Kidney (tissue), 14 donors: ENCODE results near the gene SLC35F6. TPM values are rescaled to one million over a fixed set of nuclear protein-coding genes. Genes with fewer than 3 reads are reported as not detected.

Experiments
- DNase-seq, 5 donors: peaks; one replicate each; pipeline ENCODE4 v3.0.0-alpha.2; 2013 to 2020
- FAIRE-seq: peaks from 2 replicates; lab custom pipeline; 2012; peaks lifted over from hg19 to GRCh38; lab: Jason Lieb, UNC
- H3K27ac ChIP-seq, 2 donors: one replicate each; pipeline ENCODE4 v1.7.0; 2013; ENCODE audit warnings: low read depth in 2 of 2, low read length in 2 of 2, inconsistent platforms in 1 of 2
- H3K27me3 ChIP-seq: one replicate; pipeline ENCODE4 v1.7.1; 2013; ENCODE audit warnings: low read length, inconsistent platforms; ENCODE audit not compliant: control insufficient read depth, insufficient read depth
- H3K36me3 ChIP-seq, 3 donors: one replicate each; pipeline versions ENCODE4 v1.7.0 to v1.7.1; 2013; ENCODE audit warnings: low read length in 3 of 3, control low read depth in 1 of 3, inconsistent platforms in 1 of 3; ENCODE audit not compliant: insufficient read depth in 3 of 3, control insufficient read depth in 2 of 3
- H3K4me1 ChIP-seq, 3 donors: one replicate each; pipeline versions ENCODE4 v1.7.0 to v1.7.1; 2013; ENCODE audit warnings: low read length in 3 of 3, inconsistent platforms in 1 of 3, low read depth in 1 of 3; ENCODE audit not compliant: control insufficient read depth in 2 of 3, insufficient read depth in 2 of 3
- H3K4me3 ChIP-seq, 3 donors: one replicate each; pipeline versions ENCODE4 v1.7.0 to v1.8.1; 2013; ENCODE audit warnings: low read length in 3 of 3, control low read depth in 1 of 3, inconsistent platforms in 1 of 3
- H3K9ac ChIP-seq, 3 donors: one replicate each; pipeline versions ENCODE4 v1.7.0 to v1.7.1; 2013; ENCODE audit warnings: low read length in 3 of 3, control low read depth in 1 of 3, inconsistent platforms in 1 of 3
- H3K9me3 ChIP-seq, 3 donors: one replicate each; pipeline versions ENCODE4 v1.7.0 to v1.7.1; 2013; ENCODE audit warnings: low read length in 3 of 3, control low read depth in 1 of 3, inconsistent platforms in 1 of 3; ENCODE audit not compliant: control insufficient read depth in 2 of 3, insufficient read depth in 1 of 3
- intact Hi-C: fragments of 100-400 bp; cut with DNase I; formaldehyde crosslinking; loops from one replicate; pipeline ENCODE4 v1.11.1; 2022
- polyA plus RNA-seq: library from polyadenylated mRNA; stranded (reverse); fragments of 350-450 nt; fragmentation: Illumina TruSeq; extraction: RNeasy Lipid Tissue Mini Kit (QIAGEN cat#74804); gene quantifications from one replicate; pipeline ENCODE4 v1.2.3, GENCODE V29; 2014; ENCODE audit warnings: low read depth, low replicate concordance; ENCODE audit not compliant: insufficient read depth
- total RNA-seq: library from RNA; stranded (reverse); fragmentation: NEBNext Ultra II Directional; extraction: Animal tissue kit (Norgen Biotek cat#: 25700); gene quantifications from one replicate; pipeline ENCODE4 v1.2.1, GENCODE V29; 2021
- TF ChIP-seq, protein P1 (sequence below): IDR thresholded peaks from 3 replicates; pipeline ENCODE4 v1.5.1; 2012; ENCODE audit warnings: mild to moderate bottlenecking, moderate library complexity, borderline replicate concordance; ENCODE audit not compliant: insufficient read depth; ENCODE audit errors: extremely low read depth
- donor health status: control.
- donor health status: control.
- donor health status: control.
- donor health status: control.
- donor health status: control.
- donor health status: DM: yes; HTN: yes; CAD: no.
- donor health status: Normal renal cell carcinoma (clear cell type).

SLC35F6 gene
- total and polyA plus RNA-seq, 2 donors from 2014 or later, result 43.1 to 63.7 TPM

DNA sequence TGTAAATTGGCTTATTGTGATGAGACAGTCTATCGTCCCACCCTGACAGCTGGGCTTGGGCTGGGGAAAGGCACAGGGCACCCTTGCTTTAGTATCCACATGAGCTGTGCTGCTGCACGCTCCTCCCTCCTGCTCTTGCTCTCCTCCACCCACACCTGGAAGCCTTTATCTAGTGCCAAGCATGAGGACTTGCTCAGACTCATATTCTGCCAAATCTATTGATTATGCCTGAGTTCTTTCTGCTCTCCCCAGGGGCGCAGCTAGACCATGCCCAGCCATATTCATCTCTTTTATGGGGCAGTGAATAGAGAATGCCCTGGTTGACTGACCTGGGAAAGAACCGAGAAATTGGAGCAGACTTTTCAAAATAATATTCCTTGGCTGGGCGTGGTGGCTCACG is 54.9 kb downstream of the SLC35F6 start:
- intact Hi-C loops, result no loop called here
- no peaks in the 10 kb centered on the region for H3K9me3 ChIP-seq
- no peak overlapping the region for H3K27ac ChIP-seq
- DNase-seq (no peak), FAIRE-seq (no peak)
- TF ChIP-seq, protein P1, sequence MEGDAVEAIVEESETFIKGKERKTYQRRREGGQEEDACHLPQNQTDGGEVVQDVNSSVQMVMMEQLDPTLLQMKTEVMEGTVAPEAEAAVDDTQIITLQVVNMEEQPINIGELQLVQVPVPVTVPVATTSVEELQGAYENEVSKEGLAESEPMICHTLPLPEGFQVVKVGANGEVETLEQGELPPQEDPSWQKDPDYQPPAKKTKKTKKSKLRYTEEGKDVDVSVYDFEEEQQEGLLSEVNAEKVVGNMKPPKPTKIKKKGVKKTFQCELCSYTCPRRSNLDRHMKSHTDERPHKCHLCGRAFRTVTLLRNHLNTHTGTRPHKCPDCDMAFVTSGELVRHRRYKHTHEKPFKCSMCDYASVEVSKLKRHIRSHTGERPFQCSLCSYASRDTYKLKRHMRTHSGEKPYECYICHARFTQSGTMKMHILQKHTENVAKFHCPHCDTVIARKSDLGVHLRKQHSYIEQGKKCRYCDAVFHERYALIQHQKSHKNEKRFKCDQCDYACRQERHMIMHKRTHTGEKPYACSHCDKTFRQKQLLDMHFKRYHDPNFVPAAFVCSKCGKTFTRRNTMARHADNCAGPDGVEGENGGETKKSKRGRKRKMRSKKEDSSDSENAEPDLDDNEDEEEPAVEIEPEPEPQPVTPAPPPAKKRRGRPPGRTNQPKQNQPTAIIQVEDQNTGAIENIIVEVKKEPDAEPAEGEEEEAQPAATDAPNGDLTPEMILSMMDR, result no peak
- no peaks in the 10 kb centered on the region for H3K27me3 ChIP-seq
- no peaks in the 10 kb centered on the region for H3K4me1 ChIP-seq
- H3K4me3 ChIP-seq, result no peak overlapping the region
- no peaks in the 10 kb centered on the region for H3K36me3 ChIP-seq
- H3K9ac ChIP-seq, result no peak overlapping the region

DNA sequence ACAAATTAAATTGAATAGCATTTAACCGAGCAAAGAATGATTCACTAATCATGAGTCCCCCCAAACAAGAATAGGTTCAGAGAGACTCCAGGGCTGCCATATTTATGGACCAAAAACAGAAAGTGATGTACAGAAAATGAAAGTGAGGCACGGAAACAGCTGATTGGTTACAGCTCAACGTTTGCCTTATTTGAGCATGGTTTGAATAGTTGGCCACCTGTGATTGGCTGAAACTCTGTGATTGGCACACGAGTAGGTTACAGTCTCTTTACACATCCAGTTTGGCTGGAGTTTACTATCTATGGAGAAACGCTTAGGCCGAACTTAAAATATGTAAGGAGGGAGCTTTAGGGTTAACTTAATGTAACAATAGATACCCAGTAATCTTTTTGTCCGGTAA is 56.8 kb downstream of the SLC35F6 start:
- H3K9ac ChIP-seq, result no peak overlapping the region
- H3K9me3 ChIP-seq, result no peaks in the 10 kb centered on the region
- H3K4me1 ChIP-seq, result no peaks in the 10 kb centered on the region
- no peaks in the 10 kb centered on the region for H3K36me3 ChIP-seq
- TF ChIP-seq, protein P1, result no peak
- no peaks in the 10 kb centered on the region for H3K27me3 ChIP-seq
- intact Hi-C loops, result no loop called here
- DNase-seq (no peak), FAIRE-seq (no peak)
- no peak overlapping the region for H3K4me3 ChIP-seq
- no peak overlapping the region for H3K27ac ChIP-seq

DNA sequence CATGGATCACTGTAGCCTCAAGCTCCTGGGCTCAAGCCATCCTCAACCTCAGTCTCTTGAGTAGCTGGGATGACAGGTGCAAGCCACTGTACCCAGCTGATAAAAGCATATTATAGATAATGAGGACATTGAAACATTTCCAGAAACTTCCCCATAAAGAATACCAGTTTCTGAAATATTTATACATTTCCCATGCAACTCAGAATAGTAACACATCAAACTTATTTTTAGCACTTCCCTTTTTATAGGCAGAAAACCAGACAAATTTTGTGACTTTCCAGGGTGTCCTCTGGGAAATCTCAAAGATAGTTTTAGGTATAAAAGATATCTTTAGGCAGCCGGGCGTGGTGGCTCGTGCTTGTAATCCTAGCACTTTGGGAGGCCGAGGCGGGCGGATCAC is 58.8 kb downstream of the SLC35F6 start:
- intact Hi-C loops, result no loop called here
- DNase-seq, result no peak

More for the DNA sequence above, 58.8 kb downstream of the SLC35F6 start:
- H3K9me3 ChIP-seq, result no peaks in the 10 kb centered on the region
- H3K4me1 ChIP-seq, result no peaks in the 10 kb centered on the region
- H3K4me3 ChIP-seq, result no peak overlapping the region
- H3K27me3 ChIP-seq, result no peaks in the 10 kb centered on the region
- no peaks in the 10 kb centered on the region for H3K36me3 ChIP-seq
- no peak for FAIRE-seq
- H3K9ac ChIP-seq, result no peak overlapping the region
- no peak overlapping the region for H3K27ac ChIP-seq
- TF ChIP-seq, protein P1, result no peak

Other genes starting within 250 kb of the SLC35F6 start
- gene CIB4, start 122.9 kb upstream of the SLC35F6 start, total RNA-seq, result not detected
- not detected for gene CIB4, start 122.9 kb upstream of the SLC35F6 start, polyA plus RNA-seq
- gene KCNK3, start 71.6 kb upstream of the SLC35F6 start, total RNA-seq, result 8.1 TPM
- 2.1 TPM for gene KCNK3, start 71.6 kb upstream of the SLC35F6 start, polyA plus RNA-seq
- 0.63 TPM for gene CENPA, start 21.8 kb downstream of the SLC35F6 start, total RNA-seq
- not detected for gene CENPA, start 21.8 kb downstream of the SLC35F6 start, polyA plus RNA-seq
- not detected for gene DPYSL5, start 83.8 kb downstream of the SLC35F6 start, total RNA-seq
- gene DPYSL5, start 83.8 kb downstream of the SLC35F6 start, polyA plus RNA-seq, result not detected
- gene MAPRE3, start 206.4 kb downstream of the SLC35F6 start, total RNA-seq, result 17.9 TPM
- gene MAPRE3, start 206.4 kb downstream of the SLC35F6 start, polyA plus RNA-seq, result 49.6 TPM